Neural cell (in vitro differentiated cells): ENCODE results near the gene PFKFB4. TPM values are rescaled to one million over a fixed set of nuclear protein-coding genes. Genes with fewer than 3 reads are reported as not detected.

Source experiments
- H2AFZ ChIP-seq: fragments of 200-600, 300-800 bp; sonication (generic), shearing (Covaris generic); 2 replicates; pipeline ENCODE4 v1.6.0; 2014; ENCODE audit warnings: low read depth, mild to moderate bottlenecking, antibody characterized with exemption, low read length, moderate library complexity
- H3F3A ChIP-seq: fragments of 200-600 bp; shearing (Covaris generic); 2 replicates; pipeline ENCODE4 v1.6.1; 2016; ENCODE audit warnings: mild to moderate bottlenecking, moderate library complexity, mixed read lengths, antibody characterized with exemption, low read length; ENCODE audit not compliant: insufficient read depth, poor library complexity, severe bottlenecking
- H3K27ac ChIP-seq: fragments of 200-600, 300-800 bp; sonication (generic), shearing (Covaris generic); 2 replicates; pipeline ENCODE4 v1.5.1; 2014; ENCODE audit warnings: mild to moderate bottlenecking, low read length, moderate library complexity
- H3K27me3 ChIP-seq: fragments of 300-800, 200-600 bp; sonication (generic), shearing (Covaris generic); 2 replicates; pipeline ENCODE4 v1.6.0; 2014; ENCODE audit warnings: mild to moderate bottlenecking, low read depth, low read length, moderate library complexity; ENCODE audit not compliant: insufficient read depth
- H3K36me3 ChIP-seq: fragments of 300-800, 200-600 bp; sonication (generic), shearing (Covaris generic); 2 replicates; pipeline ENCODE4 v1.5.1; 2014; ENCODE audit warnings: mild to moderate bottlenecking, antibody characterized with exemption, low read length, moderate library complexity; ENCODE audit not compliant: insufficient read depth
- H3K4me2 ChIP-seq: fragments of 300-800, 200-600 bp; sonication (generic), shearing (Covaris generic); 2 replicates; pipeline ENCODE4 v1.6.0; 2014; ENCODE audit warnings: mild to moderate bottlenecking, low read length
- H3K4me3 ChIP-seq: fragments of 300-800, 200-600 bp; sonication (generic), shearing (Covaris generic); 2 replicates; pipeline ENCODE4 v1.5.1; 2014; ENCODE audit warnings: mild to moderate bottlenecking, low read length, moderate library complexity
- H3K79me2 ChIP-seq: fragments of 200-600 bp; shearing (Covaris generic); replicated peaks from 2 replicates; pipeline ENCODE4 v1.6.0; 2014; ENCODE audit warnings: mild to moderate bottlenecking, low read length, moderate library complexity; ENCODE audit not compliant: insufficient read depth
- H3K9ac ChIP-seq: fragments of 300-800, 200-600 bp; sonication (generic), shearing (Covaris generic); 2 replicates; pipeline ENCODE4 v1.6.1; 2016; ENCODE audit warnings: mild to moderate bottlenecking, low read length, mixed read lengths
- H3K9me2 ChIP-seq: fragments of 200-600 bp; shearing (Covaris generic); 2 replicates; pipeline ENCODE4 v1.6.1; 2016; ENCODE audit warnings: mild to moderate bottlenecking, low read length, mixed read lengths; ENCODE audit not compliant: insufficient read depth
- H3K9me3 ChIP-seq: fragments of 200-600, 300-800 bp; sonication (generic), shearing (Covaris generic); 2 replicates; pipeline ENCODE4 v1.6.1; 2016; ENCODE audit warnings: mild to moderate bottlenecking, mixed run types, low read length, moderate library complexity, mixed read lengths
- H4K20me1 ChIP-seq: fragments of 200-600 bp; shearing (Covaris generic); 2 replicates; pipeline ENCODE4 v1.6.1; 2016; ENCODE audit warnings: mild to moderate bottlenecking, mixed run types; ENCODE audit not compliant: insufficient read depth
- EP300 ChIP-seq: fragments of 450-650 bp; conservative IDR thresholded peaks from 2 replicates; pipeline ENCODE4 v1.6.1; 2014; ENCODE audit warnings: antibody characterized with exemption, mild to moderate bottlenecking, moderate library complexity; ENCODE audit not compliant: poor library complexity, severe bottlenecking
- EZH2 ChIP-seq: fragments of 200-600, 300-800 bp; shearing (Covaris generic), sonication (generic); IDR thresholded peaks from 2 replicates; pipeline ENCODE4 v1.6.1; 2014; ENCODE audit warnings: antibody characterized with exemption, low read length, borderline replicate concordance, mild to moderate bottlenecking; ENCODE audit not compliant: insufficient read depth, poor library complexity, severe bottlenecking
- MXI1 ChIP-seq: fragments of 450-650 bp; conservative IDR thresholded peaks from 2 replicates; pipeline ENCODE4 v1.6.1; 2014; ENCODE audit warnings: antibody characterized with exemption, mild to moderate bottlenecking; ENCODE audit not compliant: poor library complexity, severe bottlenecking
- POLR2AphosphoS5 ChIP-seq: IDR thresholded peaks from 2 replicates; pipeline ENCODE4 v1.6.1; 2012
- RAD21 ChIP-seq: fragments of 450-650 bp; conservative IDR thresholded peaks from 2 replicates; pipeline ENCODE4 v1.6.1; 2014; ENCODE audit warnings: antibody characterized with exemption, mild to moderate bottlenecking, moderate library complexity
- SMC3 ChIP-seq: fragments of 450-650 bp; conservative IDR thresholded peaks from 2 replicates; pipeline ENCODE4 v1.6.1; 2014; ENCODE audit warnings: antibody characterized with exemption, mild to moderate bottlenecking, moderate library complexity; ENCODE audit not compliant: poor library complexity
- TAF1 ChIP-seq: IDR thresholded peaks from 2 replicates; pipeline ENCODE4 v1.6.1; 2012; ENCODE audit warnings: low read depth
- polyA plus RNA-seq: library from polyadenylated mRNA; depleted of rRNA; stranded (reverse); fragments of >200 nt; gene quantifications from 2 replicates; pipeline ENCODE4 v1.2.3, GENCODE V29; 2014
- TF ChIP-seq, protein P1 (sequence below): fragments of 450-650 bp; IDR thresholded peaks from 2 replicates; pipeline ENCODE4 v1.5.1; 2014; ENCODE audit warnings: antibody characterized with exemption, mild to moderate bottlenecking, moderate library complexity; ENCODE audit not compliant: poor library complexity, severe bottlenecking
- TF ChIP-seq, protein P2 (sequence below): IDR thresholded peaks from 2 replicates; pipeline ENCODE4 v1.6.1; 2012; ENCODE audit warnings: borderline replicate concordance

The PFKFB4 gene
- polyA plus RNA-seq, 1 donor from 2014 or later: 29.4 TPM

DNA sequence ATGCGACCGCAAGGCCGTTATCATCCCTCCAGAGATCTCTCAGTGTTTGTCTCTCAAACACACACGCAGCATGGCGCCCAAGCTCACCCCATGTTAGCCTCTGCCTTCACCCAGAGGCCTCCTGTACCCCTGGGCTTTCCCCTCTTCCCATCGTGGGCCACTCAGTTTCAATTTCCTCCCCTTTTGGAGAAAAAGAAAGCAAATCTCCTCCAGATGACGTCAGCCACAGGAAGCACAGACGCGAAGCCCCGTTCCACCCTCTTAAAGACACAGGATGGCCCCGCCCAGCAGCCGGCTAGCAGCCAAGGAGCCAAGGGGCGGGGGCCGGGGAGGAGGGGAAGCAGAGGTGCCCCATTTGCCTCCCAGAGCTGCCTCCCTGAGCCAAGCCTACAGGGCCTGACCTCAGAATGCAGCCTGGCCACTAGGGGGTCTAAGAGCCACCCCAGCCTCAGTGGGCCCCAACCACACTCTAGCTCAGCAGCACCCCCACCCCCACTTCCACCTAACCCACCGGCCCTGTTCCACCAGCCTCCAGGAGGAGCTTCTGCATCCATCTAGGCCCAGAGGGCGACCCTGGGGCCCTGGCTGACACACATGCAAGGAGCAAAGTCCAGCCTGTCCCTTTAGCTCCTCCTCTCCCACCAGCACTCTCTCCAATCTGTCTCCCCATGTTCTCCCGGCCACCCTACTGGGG, 83.5 kb downstream of the PFKFB4 start:
- Histone ChIP-seq H3K4me3 (peak overlapping the region; percentile 73), H3K79me2 (peaks cover 15% of the 10 kb centered on the region), H3K27ac (peak overlapping the region; percentile 89), H3F3A (no peaks in the 10 kb centered on the region), H3K27me3 (no peaks in the 10 kb centered on the region), H2AFZ (peak overlapping the region; percentile 99), H3K9ac (peak overlapping the region; percentile 90), H3K4me2 (peak overlapping the region; percentile 77), H3K9me2 (no peaks in the 10 kb centered on the region), H3K36me3 (no peaks in the 10 kb centered on the region), H4K20me1 (no peaks in the 10 kb centered on the region), H3K9me3 (no peaks in the 10 kb centered on the region)
- TF ChIP-seq, protein P1, sequence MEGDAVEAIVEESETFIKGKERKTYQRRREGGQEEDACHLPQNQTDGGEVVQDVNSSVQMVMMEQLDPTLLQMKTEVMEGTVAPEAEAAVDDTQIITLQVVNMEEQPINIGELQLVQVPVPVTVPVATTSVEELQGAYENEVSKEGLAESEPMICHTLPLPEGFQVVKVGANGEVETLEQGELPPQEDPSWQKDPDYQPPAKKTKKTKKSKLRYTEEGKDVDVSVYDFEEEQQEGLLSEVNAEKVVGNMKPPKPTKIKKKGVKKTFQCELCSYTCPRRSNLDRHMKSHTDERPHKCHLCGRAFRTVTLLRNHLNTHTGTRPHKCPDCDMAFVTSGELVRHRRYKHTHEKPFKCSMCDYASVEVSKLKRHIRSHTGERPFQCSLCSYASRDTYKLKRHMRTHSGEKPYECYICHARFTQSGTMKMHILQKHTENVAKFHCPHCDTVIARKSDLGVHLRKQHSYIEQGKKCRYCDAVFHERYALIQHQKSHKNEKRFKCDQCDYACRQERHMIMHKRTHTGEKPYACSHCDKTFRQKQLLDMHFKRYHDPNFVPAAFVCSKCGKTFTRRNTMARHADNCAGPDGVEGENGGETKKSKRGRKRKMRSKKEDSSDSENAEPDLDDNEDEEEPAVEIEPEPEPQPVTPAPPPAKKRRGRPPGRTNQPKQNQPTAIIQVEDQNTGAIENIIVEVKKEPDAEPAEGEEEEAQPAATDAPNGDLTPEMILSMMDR: peak; percentile 62
- TF ChIP-seq RAD21 (no peak), TAF1 (peak; percentile 24), EZH2 (no peak), POLR2AphosphoS5 (peak; percentile 84), MXI1 (peak; percentile 75), EP300 (peak; percentile 38), SMC3 (no peak)
- TF ChIP-seq, protein P2, sequence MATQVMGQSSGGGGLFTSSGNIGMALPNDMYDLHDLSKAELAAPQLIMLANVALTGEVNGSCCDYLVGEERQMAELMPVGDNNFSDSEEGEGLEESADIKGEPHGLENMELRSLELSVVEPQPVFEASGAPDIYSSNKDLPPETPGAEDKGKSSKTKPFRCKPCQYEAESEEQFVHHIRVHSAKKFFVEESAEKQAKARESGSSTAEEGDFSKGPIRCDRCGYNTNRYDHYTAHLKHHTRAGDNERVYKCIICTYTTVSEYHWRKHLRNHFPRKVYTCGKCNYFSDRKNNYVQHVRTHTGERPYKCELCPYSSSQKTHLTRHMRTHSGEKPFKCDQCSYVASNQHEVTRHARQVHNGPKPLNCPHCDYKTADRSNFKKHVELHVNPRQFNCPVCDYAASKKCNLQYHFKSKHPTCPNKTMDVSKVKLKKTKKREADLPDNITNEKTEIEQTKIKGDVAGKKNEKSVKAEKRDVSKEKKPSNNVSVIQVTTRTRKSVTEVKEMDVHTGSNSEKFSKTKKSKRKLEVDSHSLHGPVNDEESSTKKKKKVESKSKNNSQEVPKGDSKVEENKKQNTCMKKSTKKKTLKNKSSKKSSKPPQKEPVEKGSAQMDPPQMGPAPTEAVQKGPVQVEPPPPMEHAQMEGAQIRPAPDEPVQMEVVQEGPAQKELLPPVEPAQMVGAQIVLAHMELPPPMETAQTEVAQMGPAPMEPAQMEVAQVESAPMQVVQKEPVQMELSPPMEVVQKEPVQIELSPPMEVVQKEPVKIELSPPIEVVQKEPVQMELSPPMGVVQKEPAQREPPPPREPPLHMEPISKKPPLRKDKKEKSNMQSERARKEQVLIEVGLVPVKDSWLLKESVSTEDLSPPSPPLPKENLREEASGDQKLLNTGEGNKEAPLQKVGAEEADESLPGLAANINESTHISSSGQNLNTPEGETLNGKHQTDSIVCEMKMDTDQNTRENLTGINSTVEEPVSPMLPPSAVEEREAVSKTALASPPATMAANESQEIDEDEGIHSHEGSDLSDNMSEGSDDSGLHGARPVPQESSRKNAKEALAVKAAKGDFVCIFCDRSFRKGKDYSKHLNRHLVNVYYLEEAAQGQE: peak; percentile 71

DNA sequence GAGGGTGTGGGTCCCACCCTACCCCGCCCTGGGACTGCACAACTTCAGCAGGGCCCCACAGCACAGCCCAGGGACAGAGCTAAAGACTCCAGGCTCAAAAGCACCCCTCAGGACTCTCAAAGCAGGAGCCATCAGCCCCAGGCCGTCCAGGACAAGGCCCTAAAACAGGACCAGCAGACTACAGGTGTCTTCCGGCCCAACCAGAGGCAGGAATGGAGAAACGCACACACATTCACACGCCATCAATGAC, 84.0 kb downstream of the PFKFB4 start:
- Histone ChIP-seq H3F3A (no peaks in the 10 kb centered on the region), H4K20me1 (no peaks in the 10 kb centered on the region), H3K9me2 (no peaks in the 10 kb centered on the region), H3K4me2 (peak overlapping the region; percentile 77), H2AFZ (peak overlapping the region; percentile 99), H3K4me3 (peak overlapping the region; percentile 73), H3K27me3 (no peaks in the 10 kb centered on the region), H3K27ac (peak overlapping the region; percentile 89), H3K9ac (peak overlapping the region; percentile 90), H3K36me3 (no peaks in the 10 kb centered on the region), H3K9me3 (no peaks in the 10 kb centered on the region), H3K79me2 (peaks cover 15% of the 10 kb centered on the region)
- TF ChIP-seq EP300 (no peak), SMC3 (no peak), TAF1 (peak; percentile 33), RAD21 (no peak)
